ENCODE data around the gene LCN10. TPM values are rescaled to one million over a fixed set of nuclear protein-coding genes. Genes with fewer than 3 reads are reported as not detected.

The LCN10 gene
- total and polyA plus RNA-seq, 2 of the 13 experiments (the other 11 are each of a cell fraction or from before 2014, with no cell fraction given): 0.53 to 0.61 TPM

GRCh38 chr9:136694163-136694871 is 48.4 kb downstream of the LCN10 start (continued):
- no peak for TF ChIP-seq ZNF614 (CRISPR knock-in tag; IDR thresholded peaks at IDR 0.05; ENCODE audit: borderline replicate concordance)
- no peak for TF ChIP-seq NFATC3 (CRISPR knock-in tag; IDR thresholded peaks at IDR 0.05)
- TF ChIP-seq NFYC (CRISPR knock-in tag; IDR thresholded peaks at IDR 0.05): no peak
- TF ChIP-seq ZNF749 (CRISPR knock-in tag; IDR thresholded peaks at IDR 0.05; ENCODE audit: borderline replicate concordance): no peak
- no peak for TF ChIP-seq THAP11 (CRISPR knock-in tag; IDR thresholded peaks at IDR 0.05)
- no peak for TF ChIP-seq ZNF615 (CRISPR knock-in tag; IDR thresholded peaks at IDR 0.05; ENCODE audit: borderline replicate concordance)
- no peak for TF ChIP-seq SP4 (CRISPR knock-in tag; IDR thresholded peaks at IDR 0.05)
- no peak for TF ChIP-seq PITX1 (CRISPR knock-in tag; IDR thresholded peaks at IDR 0.05)
- no peak for TF ChIP-seq SP140L (CRISPR knock-in tag; IDR thresholded peaks at IDR 0.05; ENCODE audit: borderline replicate concordance)
- no peak for TF ChIP-seq ZHX1 (CRISPR knock-in tag; IDR thresholded peaks at IDR 0.05; ENCODE audit: low read depth)
- TF ChIP-seq ZBTB44 (CRISPR knock-in tag; IDR thresholded peaks at IDR 0.05): no peak
- TF ChIP-seq ZFP62 (CRISPR knock-in tag; IDR thresholded peaks at IDR 0.05): no peak
- TF ChIP-seq HMGA1 (CRISPR knock-in tag; conservative IDR thresholded peaks at IDR 0.05): no peak
- TF ChIP-seq KLF12 (CRISPR knock-in tag; IDR thresholded peaks at IDR 0.05; ENCODE audit: borderline replicate concordance): no peak
- TF ChIP-seq ZBTB20 (CRISPR knock-in tag; IDR thresholded peaks at IDR 0.05; ENCODE audit: borderline replicate concordance, low read depth): no peak
- 0 out of 2 replicates have a peak, but pooled peaks have one; percentile 53 for TF ChIP-seq HBP1 (CRISPR knock-in tag; IDR thresholded peaks at IDR 0.05; ENCODE audit: low read depth)
- no peak for TF ChIP-seq ARNTL (CRISPR knock-in tag; IDR thresholded peaks at IDR 0.05)
- TF ChIP-seq MED8 (CRISPR knock-in tag; IDR thresholded peaks at IDR 0.05; ENCODE audit: insufficient replicate concordance): no peak
- 0 out of 2 replicates have a peak, but pooled peaks have one; percentile 1 for TF ChIP-seq MEIS2 (CRISPR knock-in tag; IDR thresholded peaks at IDR 0.05)
- no peak for TF ChIP-seq ZSCAN12 (CRISPR knock-in tag; IDR thresholded peaks at IDR 0.05)
- no peak for TF ChIP-seq XBP1 (CRISPR knock-in tag; IDR thresholded peaks at IDR 0.05)
- TF ChIP-seq ZNF672 (CRISPR knock-in tag; IDR thresholded peaks at IDR 0.05): no peak
- TF ChIP-seq ZNF17 (CRISPR knock-in tag; IDR thresholded peaks at IDR 0.05): no peak
- TF ChIP-seq HNRNPLL (IDR thresholded peaks at IDR 0.05; ENCODE audit: low read depth, low read length, poor library complexity, severe bottlenecking): no peak
- no peak for TF ChIP-seq ZNF205 (CRISPR knock-in tag; IDR thresholded peaks at IDR 0.05)
- TF ChIP-seq ZNF558 (CRISPR knock-in tag; IDR thresholded peaks at IDR 0.05; ENCODE audit: borderline replicate concordance): no peak
